ENCODE data around the gene OSBPL8. TPM values are rescaled to one million over a fixed set of nuclear protein-coding genes. Genes with fewer than 3 reads are reported as not detected.
A peak's percentile ranks its signal among the peaks of the same experiment; 100 is the strongest.
"Not testable (repeated sequence)": the region's sequence is repeated elsewhere in the genome, so short reads cannot be mapped to it uniquely, and the experiment has no call there.

The OSBPL8 gene
- total and polyA plus RNA-seq, 2 experiments from 2014 or later, result 20.1 to 82.5 TPM

DNA sequence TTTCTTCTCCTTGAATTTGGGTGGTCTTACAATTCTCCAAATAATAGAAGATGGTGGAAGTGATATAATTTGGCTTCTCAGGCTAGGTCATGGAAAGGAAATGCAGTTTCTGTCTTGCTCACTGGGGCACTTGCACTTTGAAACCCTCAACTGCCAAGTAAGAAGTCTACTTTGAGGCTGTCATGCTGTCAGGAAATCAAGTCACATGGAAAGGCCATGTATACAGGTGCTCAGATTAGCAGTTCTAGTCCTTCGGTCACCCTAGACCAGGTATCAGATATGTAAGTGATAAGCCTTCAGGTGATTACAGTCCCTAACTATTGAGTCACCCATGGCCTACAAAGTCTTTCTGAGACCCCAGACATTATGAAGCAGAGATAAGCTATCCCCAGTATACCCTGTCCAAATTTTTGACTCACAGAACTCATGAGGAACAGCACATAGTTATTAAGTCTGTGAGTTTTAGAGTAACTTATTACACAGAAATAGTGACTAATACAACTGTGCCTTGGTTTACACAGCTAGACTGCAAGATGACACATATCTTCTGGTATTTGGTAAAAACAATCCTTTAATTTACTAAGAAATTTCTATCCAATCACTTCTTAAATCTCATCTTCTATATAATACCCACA lies 185.1 kb downstream of the OSBPL8 start:
- H3K27me3 ChIP-seq, result no peaks in the 10 kb centered on the region
- no peak overlapping the region for H3K4me3 ChIP-seq
- 88% methylated on average over 1 of the region's 1 CpG for WGBS (ENCODE audit: low lambda C conversion rate, missing lambda C conversion rate)
- H3K4me2 ChIP-seq, result no peak overlapping the region
- H3K79me2 ChIP-seq, result no peaks in the 10 kb centered on the region
- no peaks in the 10 kb centered on the region for H3K9me2 ChIP-seq (replicated peaks; ENCODE audit: insufficient read depth)
- H2AFZ ChIP-seq, result no peak overlapping the region
- H3K9me3 ChIP-seq (ENCODE audit: low read depth), result no peaks in the 10 kb centered on the region
- peak overlapping the region; percentile 35 for H3K27ac ChIP-seq
- TF ChIP-seq, protein P1, sequence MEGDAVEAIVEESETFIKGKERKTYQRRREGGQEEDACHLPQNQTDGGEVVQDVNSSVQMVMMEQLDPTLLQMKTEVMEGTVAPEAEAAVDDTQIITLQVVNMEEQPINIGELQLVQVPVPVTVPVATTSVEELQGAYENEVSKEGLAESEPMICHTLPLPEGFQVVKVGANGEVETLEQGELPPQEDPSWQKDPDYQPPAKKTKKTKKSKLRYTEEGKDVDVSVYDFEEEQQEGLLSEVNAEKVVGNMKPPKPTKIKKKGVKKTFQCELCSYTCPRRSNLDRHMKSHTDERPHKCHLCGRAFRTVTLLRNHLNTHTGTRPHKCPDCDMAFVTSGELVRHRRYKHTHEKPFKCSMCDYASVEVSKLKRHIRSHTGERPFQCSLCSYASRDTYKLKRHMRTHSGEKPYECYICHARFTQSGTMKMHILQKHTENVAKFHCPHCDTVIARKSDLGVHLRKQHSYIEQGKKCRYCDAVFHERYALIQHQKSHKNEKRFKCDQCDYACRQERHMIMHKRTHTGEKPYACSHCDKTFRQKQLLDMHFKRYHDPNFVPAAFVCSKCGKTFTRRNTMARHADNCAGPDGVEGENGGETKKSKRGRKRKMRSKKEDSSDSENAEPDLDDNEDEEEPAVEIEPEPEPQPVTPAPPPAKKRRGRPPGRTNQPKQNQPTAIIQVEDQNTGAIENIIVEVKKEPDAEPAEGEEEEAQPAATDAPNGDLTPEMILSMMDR (IDR thresholded peaks at IDR 0.05; ENCODE audit: poor library complexity), result no peak
- TF ChIP-seq EZH2phosphoT487 (IDR thresholded peaks at IDR 0.05; ENCODE audit: low read depth, severe bottlenecking, unreplicated experiment) (no peak), EZH2 (IDR thresholded peaks at IDR 0.05; ENCODE audit: borderline replicate concordance) (no peak)
- H3K4me1 ChIP-seq (ENCODE audit: insufficient read depth), result no peaks in the 10 kb centered on the region
- H4K20me1 ChIP-seq (ENCODE audit: insufficient read depth, poor library complexity, severe bottlenecking), result no peaks in the 10 kb centered on the region
- DNase-seq (ENCODE audit: low spot score), result no peak
- H3K36me3 ChIP-seq (replicated peaks; ENCODE audit: insufficient read depth, low read depth), result no peaks in the 10 kb centered on the region

DNA sequence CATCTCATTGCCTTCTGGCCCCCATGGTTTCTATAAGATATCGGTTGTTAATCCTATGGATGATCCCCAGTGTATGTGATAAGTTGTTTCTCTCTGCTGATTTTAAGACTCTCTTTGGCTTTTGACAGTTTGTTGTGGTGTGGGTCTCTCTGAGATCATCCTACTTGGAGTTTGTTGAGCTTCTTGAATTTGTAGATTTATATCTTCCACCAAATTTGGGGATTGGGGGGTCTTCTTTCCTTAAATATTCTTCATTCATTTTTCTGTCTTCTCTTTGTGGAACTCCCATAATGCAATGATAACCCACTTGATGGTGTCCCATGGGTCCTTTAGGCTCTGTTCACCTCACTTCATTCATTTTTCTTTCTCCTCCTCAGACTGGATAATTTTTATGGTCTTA lies 191.3 kb downstream of the OSBPL8 start:
- H3K4me1 ChIP-seq (ENCODE audit: insufficient read depth), result no peaks in the 10 kb centered on the region
- no peaks in the 10 kb centered on the region for H3K9me2 ChIP-seq (replicated peaks; ENCODE audit: insufficient read depth)
- H3K36me3 ChIP-seq (replicated peaks; ENCODE audit: insufficient read depth, low read depth), result peaks cover 7% of the 10 kb centered on the region
- no peaks in the 10 kb centered on the region for H4K20me1 ChIP-seq (ENCODE audit: insufficient read depth, poor library complexity, severe bottlenecking)
- H3K27ac ChIP-seq, result no peak overlapping the region
- no peak overlapping the region for H2AFZ ChIP-seq
- 90% methylated on average over 1 of the region's 1 CpG for WGBS (ENCODE audit: low lambda C conversion rate, missing lambda C conversion rate)
- no peaks in the 10 kb centered on the region for H3K27me3 ChIP-seq
- H3K79me2 ChIP-seq, result no peaks in the 10 kb centered on the region
- H3K4me3 ChIP-seq, result no peak overlapping the region
- no peak overlapping the region for H3K4me2 ChIP-seq
- H3K9me3 ChIP-seq (ENCODE audit: low read depth), result peaks cover 9% of the 10 kb centered on the region
- no peak for TF ChIP-seq EZH2 (IDR thresholded peaks at IDR 0.05; ENCODE audit: borderline replicate concordance)
- TF ChIP-seq EZH2phosphoT487 (IDR thresholded peaks at IDR 0.05; ENCODE audit: low read depth, severe bottlenecking, unreplicated experiment), result no peak
- TF ChIP-seq, protein P1 (IDR thresholded peaks at IDR 0.05; ENCODE audit: poor library complexity), result no peak
- DNase-seq (ENCODE audit: low spot score), result no peak

DNA sequence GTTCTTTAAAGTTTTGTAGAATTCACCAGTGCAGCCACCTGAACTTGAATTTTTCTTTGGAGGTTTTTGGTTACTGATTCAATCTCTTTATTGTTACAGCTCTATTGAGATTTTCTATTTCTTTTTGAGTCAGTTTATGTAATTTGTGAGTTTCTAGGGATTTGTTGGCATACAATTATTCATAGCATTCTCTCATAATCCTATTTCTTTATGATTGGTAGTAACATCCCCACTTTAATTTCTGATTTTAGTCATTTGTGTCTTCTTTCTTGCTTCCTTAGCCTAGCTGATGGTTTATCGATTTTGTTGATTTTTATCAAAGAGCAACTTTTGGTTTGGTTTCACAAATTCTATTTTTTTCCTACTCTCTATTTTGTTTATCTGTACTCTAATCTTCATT lies 193.4 kb downstream of the OSBPL8 start:
- Histone ChIP-seq H4K20me1 (ENCODE audit: insufficient read depth, poor library complexity, severe bottlenecking) (no peaks in the 10 kb centered on the region), H3K27me3 (no peaks in the 10 kb centered on the region), H3K9me3 (ENCODE audit: low read depth) (peaks cover 9% of the 10 kb centered on the region), H2AFZ (no peak overlapping the region), H3K4me1 (ENCODE audit: insufficient read depth) (no peaks in the 10 kb centered on the region), H3K9me2 (replicated peaks; ENCODE audit: insufficient read depth) (no peaks in the 10 kb centered on the region), H3K27ac (no peak overlapping the region), H3K4me2 (no peak overlapping the region), H3K79me2 (no peaks in the 10 kb centered on the region), H3K4me3 (no peak overlapping the region), H3K36me3 (replicated peaks; ENCODE audit: insufficient read depth, low read depth) (peaks cover 7% of the 10 kb centered on the region)
- TF ChIP-seq EZH2 (IDR thresholded peaks at IDR 0.05; ENCODE audit: borderline replicate concordance), result no peak
- TF ChIP-seq, protein P1 (IDR thresholded peaks at IDR 0.05; ENCODE audit: poor library complexity), result no peak
- no peak for TF ChIP-seq EZH2phosphoT487 (IDR thresholded peaks at IDR 0.05; ENCODE audit: low read depth, severe bottlenecking, unreplicated experiment)
- 100% methylated on average over 1 of the region's 1 CpG for WGBS (ENCODE audit: low lambda C conversion rate, missing lambda C conversion rate)
- DNase-seq (ENCODE audit: low spot score), result no peak

DNA sequence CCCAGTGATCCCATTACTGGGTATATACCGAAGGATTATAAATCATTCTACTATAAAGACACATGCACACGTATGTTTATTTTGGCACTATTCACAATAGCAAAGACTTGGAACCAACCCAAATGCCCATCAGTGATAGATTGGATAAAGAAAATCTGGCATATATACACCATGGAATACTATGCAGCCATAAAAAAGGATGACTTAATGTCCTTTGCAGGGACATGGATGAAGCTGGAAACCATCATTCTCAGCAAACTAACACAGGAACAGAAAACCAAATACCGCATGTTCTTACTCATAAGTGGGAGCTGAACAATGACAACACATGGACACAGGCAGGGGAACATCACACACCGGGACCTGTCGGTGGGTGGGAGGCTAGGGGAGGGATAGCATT lies 195.4 kb downstream of the OSBPL8 start:
- not testable (repeated sequence) for H3K4me2 ChIP-seq; H2AFZ ChIP-seq; H3K9me2 ChIP-seq (replicated peaks; ENCODE audit: insufficient read depth); H3K9me3 ChIP-seq (ENCODE audit: low read depth); DNase-seq (ENCODE audit: low spot score); H3K79me2 ChIP-seq; H4K20me1 ChIP-seq (ENCODE audit: insufficient read depth, poor library complexity, severe bottlenecking); H3K4me3 ChIP-seq; H3K36me3 ChIP-seq (replicated peaks; ENCODE audit: insufficient read depth, low read depth); H3K4me1 ChIP-seq (ENCODE audit: insufficient read depth); H3K27ac ChIP-seq; H3K27me3 ChIP-seq
- WGBS (ENCODE audit: low lambda C conversion rate, missing lambda C conversion rate), result 93% methylated on average over 5 of the region's 5 CpGs
